Neural crest cell (in vitro differentiated cells): ENCODE data around the gene COQ3. TPM values are rescaled to one million over a fixed set of nuclear protein-coding genes. Genes with fewer than 3 reads are reported as not detected.
A peak's percentile ranks its signal among the peaks of the same experiment; 100 is the strongest.

ENCODE experiments used
- DNase-seq: peaks from one replicate; pipeline ENCODE4 v3.0.0; 2021; ENCODE audit warnings: low read depth, mixed read lengths, low spot score
- H3K27ac Mint-ChIP-seq: one replicate; pipeline ENCODE4 v1.8.0; 2021; ENCODE audit warnings: mild to moderate bottlenecking, mixed read lengths; ENCODE audit not compliant: unreplicated experiment
- H3K27me3 Mint-ChIP-seq: 2 replicates; pipeline ENCODE4 v1.8.0; 2021; ENCODE audit warnings: low read depth, mild to moderate bottlenecking, mixed read lengths
- H3K36me3 Mint-ChIP-seq: 2 replicates; pipeline ENCODE4 v1.8.0; 2021; ENCODE audit warnings: low read depth, mild to moderate bottlenecking, mixed read lengths
- H3K4me1 Mint-ChIP-seq: 2 replicates; pipeline ENCODE4 v1.8.0; 2021; ENCODE audit warnings: mixed read lengths
- H3K4me3 Mint-ChIP-seq: one replicate; pipeline ENCODE4 v1.8.0; 2021; ENCODE audit warnings: mild to moderate bottlenecking, mixed read lengths
- H3K9me3 Mint-ChIP-seq: 2 replicates; pipeline ENCODE4 v1.8.0; 2021; ENCODE audit warnings: mixed read lengths
- CTCF ChIP-seq: fragments of 200-600 bp; sonication (generic); conservative IDR thresholded peaks from 2 replicates; pipeline ENCODE4 v1.5.0; 2021; ENCODE audit warnings: antibody characterized with exemption, mild to moderate bottlenecking
- total RNA-seq: library from RNA; stranded (reverse); gene quantifications from 2 replicates; pipeline ENCODE4 v1.2.1, GENCODE V29; 2021

The COQ3 gene
- total RNA-seq, 1 donor from 2014 or later: 10.9 TPM

- H3K9me3 Mint-ChIP-seq: no peaks in the 10 kb centered on the region
- peaks cover 5% of the 10 kb centered on the region for H3K36me3 Mint-ChIP-seq
- H3K4me1 Mint-ChIP-seq: peaks cover 37% of the 10 kb centered on the region
- no peak for DNase-seq
- no peak for TF ChIP-seq CTCF
- H3K4me3 Mint-ChIP-seq: peak overlapping the region; percentile 93
- H3K27me3 Mint-ChIP-seq: no peaks in the 10 kb centered on the region
- peak overlapping the region; percentile 98 for H3K27ac Mint-ChIP-seq
Observed at GRCh38 chr6:99426451-99426757, 32.4 kb upstream of the COQ3 start.

- Mint-ChIP-seq H3K4me3 (peak overlapping the region; percentile 93), H3K27me3 (no peaks in the 10 kb centered on the region), H3K36me3 (peaks cover 5% of the 10 kb centered on the region), H3K27ac (peak overlapping the region; percentile 98), H3K4me1 (peaks cover 43% of the 10 kb centered on the region), H3K9me3 (no peaks in the 10 kb centered on the region)
- peak; percentile 57 for TF ChIP-seq CTCF
- DNase-seq: peak; percentile 80
Observed at GRCh38 chr6:99425647-99426450, 31.9 kb upstream of the COQ3 start.

GRCh38 chr6:99424761-99425646 lies 31.0 kb upstream of the COQ3 start, which contains the start of gene PNISR:
Gene PNISR (minus strand): TSS chr6:99425308. CDS start chr6:99414659, 10,649 bp downstream.
- TF ChIP-seq CTCF: no peak
- DNase-seq: peak; percentile 79
- Mint-ChIP-seq H3K36me3 (peaks cover 5% of the 10 kb centered on the region), H3K27me3 (no peaks in the 10 kb centered on the region), H3K4me1 (peaks cover 49% of the 10 kb centered on the region), H3K27ac (peak within 1 kb of the TSS; percentile 98), H3K9me3 (no peaks in the 10 kb centered on the region), H3K4me3 (peak within 1 kb of the TSS; percentile 93)

- Mint-ChIP-seq H3K27me3 (no peaks in the 10 kb centered on the region), H3K9me3 (no peaks in the 10 kb centered on the region), H3K4me3 (peak overlapping the region; percentile 93), H3K4me1 (peaks cover 49% of the 10 kb centered on the region), H3K36me3 (peaks cover 5% of the 10 kb centered on the region), H3K27ac (no peak overlapping the region)
- no peak for TF ChIP-seq CTCF
- DNase-seq: no peak
Observed at GRCh38 chr6:99424022-99424421, 30.0 kb upstream of the COQ3 start.

GRCh38 chr6:99422912-99423311 lies 28.9 kb upstream of the COQ3 start:
- no peaks in the 10 kb centered on the region for H3K27me3 Mint-ChIP-seq
- no peak for TF ChIP-seq CTCF
- H3K4me1 Mint-ChIP-seq: peaks cover 53% of the 10 kb centered on the region
- DNase-seq: no peak
- H3K9me3 Mint-ChIP-seq: no peaks in the 10 kb centered on the region
- no peak overlapping the region for H3K27ac Mint-ChIP-seq
- H3K36me3 Mint-ChIP-seq: peaks cover 7% of the 10 kb centered on the region
- peak overlapping the region; percentile 93 for H3K4me3 Mint-ChIP-seq
